HEK293T (cell line): ENCODE results near the gene C1orf167.

Experiments
- ELF4 ChIP-seq: fragments of 450-650 bp; IDR thresholded peaks from 2 replicates; pipeline ENCODE4 v1.6.1; 2017; ENCODE audit warnings: antibody characterized with exemption
- FOXK2 ChIP-seq: fragments of 450-650 bp; IDR thresholded peaks from 2 replicates; pipeline ENCODE4 v1.6.1; 2016; ENCODE audit warnings: mild to moderate bottlenecking
- ZNF384 ChIP-seq: fragments of 450-650 bp; IDR thresholded peaks from 2 replicates; pipeline ENCODE4 v1.6.1; 2016

DNA sequence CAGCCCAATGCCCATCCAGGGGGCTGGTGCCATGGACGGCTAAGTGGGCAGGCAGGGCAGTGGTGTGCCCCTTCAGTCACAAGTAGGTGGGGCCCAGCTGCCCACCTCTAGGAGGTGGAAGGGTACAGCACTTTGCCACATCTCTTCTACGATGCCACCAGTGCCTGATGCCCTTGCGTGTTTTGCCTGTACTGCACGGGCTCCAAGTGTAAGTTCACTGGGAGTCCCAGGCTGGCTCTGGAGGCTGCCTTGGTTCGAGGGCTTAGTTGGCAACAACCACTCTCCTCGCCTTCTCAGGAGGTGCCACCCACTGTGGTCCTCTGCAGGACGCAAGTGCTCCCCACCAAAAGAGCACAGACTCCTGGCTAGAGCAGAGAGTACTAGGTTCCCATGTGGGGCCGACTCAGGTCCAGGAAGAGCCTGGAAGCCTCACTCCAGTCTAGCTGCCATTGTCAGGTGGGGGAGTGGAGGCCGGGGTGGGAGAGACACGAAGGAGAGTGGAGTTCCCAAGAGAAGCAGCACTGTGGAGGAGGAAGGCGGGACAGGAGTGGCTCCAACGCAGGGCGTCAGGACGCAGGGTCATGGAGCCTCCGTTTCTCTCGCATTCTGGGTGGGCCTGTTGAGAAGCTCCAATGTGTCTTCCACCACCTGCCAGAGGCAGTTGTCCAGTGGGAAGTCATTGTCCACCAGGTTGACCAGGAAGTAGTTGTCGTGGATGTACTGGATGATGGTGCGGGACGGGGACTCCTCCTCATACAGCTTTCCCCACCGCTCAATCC, 28.3 kb downstream of the C1orf167 start:
- no peak for TF ChIP-seq ZNF384
- TF ChIP-seq FOXK2: no peak
- no peak for TF ChIP-seq ELF4
